Mucosa of stomach (tissue), 1 donor: ENCODE measurements around the gene LHFPL2.

Experiments
- H3K27me3 ChIP-seq: one replicate; pipeline ENCODE4 v1.7.0; 2013; ENCODE audit warnings: mild to moderate bottlenecking, low read length; ENCODE audit not compliant: control insufficient read depth, insufficient read depth
- H3K36me3 ChIP-seq: one replicate; pipeline ENCODE4 v1.7.0; 2013; ENCODE audit warnings: low read length; ENCODE audit not compliant: control insufficient read depth, insufficient read depth
- H3K4me1 ChIP-seq: one replicate; pipeline ENCODE4 v1.7.0; 2013; ENCODE audit warnings: mild to moderate bottlenecking, low read length; ENCODE audit not compliant: control insufficient read depth, insufficient read depth
- H3K4me3 ChIP-seq: one replicate; pipeline ENCODE4 v1.7.0; 2013; ENCODE audit warnings: low read length
- H3K9ac ChIP-seq: one replicate; pipeline ENCODE4 v1.7.0; 2013; ENCODE audit warnings: mild to moderate bottlenecking, low read length, moderate library complexity
- H3K9me3 ChIP-seq: one replicate; pipeline ENCODE4 v1.7.0; 2013; ENCODE audit warnings: mild to moderate bottlenecking, low read length, moderate library complexity; ENCODE audit not compliant: control insufficient read depth
- donor health status: Pancreatic carcinoma.

LHFPL2 gene

GRCh38 chr5:78542321-78542840 lies 106.2 kb downstream of the LHFPL2 start:
- H3K9ac ChIP-seq = no peak overlapping the region
- no peaks in the 10 kb centered on the region for H3K36me3 ChIP-seq
- no peaks in the 10 kb centered on the region for H3K27me3 ChIP-seq
- H3K4me3 ChIP-seq = no peak overlapping the region
- no peaks in the 10 kb centered on the region for H3K9me3 ChIP-seq
- peaks cover 12% of the 10 kb centered on the region for H3K4me1 ChIP-seq

- H3K4me1 ChIP-seq = peaks cover 8% of the 10 kb centered on the region
- no peak overlapping the region for H3K9ac ChIP-seq
Measured at GRCh38 chr5:78541086-78541654, 107.4 kb downstream of the LHFPL2 start.

GRCh38 chr5:78540335-78541085 lies 108.1 kb downstream of the LHFPL2 start:
- no peaks in the 10 kb centered on the region for H3K9me3 ChIP-seq
- no peak overlapping the region for H3K9ac ChIP-seq
- H3K4me3 ChIP-seq = no peak overlapping the region

More at GRCh38 chr5:78541086-78541654, 107.4 kb downstream of the LHFPL2 start:
- Histone ChIP-seq H3K27me3 (no peaks in the 10 kb centered on the region), H3K36me3 (no peaks in the 10 kb centered on the region), H3K4me3 (no peak overlapping the region), H3K9me3 (no peaks in the 10 kb centered on the region)

GRCh38 chr5:78538240-78538850 lies 110.2 kb downstream of the LHFPL2 start:
- Histone ChIP-seq H3K4me1 (peaks cover 8% of the 10 kb centered on the region), H3K9ac (no peak overlapping the region), H3K27me3 (no peaks in the 10 kb centered on the region), H3K9me3 (no peaks in the 10 kb centered on the region), H3K4me3 (no peak overlapping the region), H3K36me3 (no peaks in the 10 kb centered on the region)

More at GRCh38 chr5:78540335-78541085, 108.1 kb downstream of the LHFPL2 start:
- no peaks in the 10 kb centered on the region for H3K36me3 ChIP-seq
- H3K4me1 ChIP-seq = peaks cover 8% of the 10 kb centered on the region
- H3K27me3 ChIP-seq = no peaks in the 10 kb centered on the region

- Histone ChIP-seq H3K36me3 (no peaks in the 10 kb centered on the region), H3K4me1 (peaks cover 8% of the 10 kb centered on the region), H3K9ac (no peak overlapping the region), H3K27me3 (no peaks in the 10 kb centered on the region), H3K4me3 (no peak overlapping the region), H3K9me3 (no peaks in the 10 kb centered on the region)
Measured at GRCh38 chr5:78537821-78538220, 110.8 kb downstream of the LHFPL2 start.

- peaks cover 8% of the 10 kb centered on the region for H3K4me1 ChIP-seq
- no peaks in the 10 kb centered on the region for H3K9me3 ChIP-seq
- H3K4me3 ChIP-seq = no peak overlapping the region
- no peak overlapping the region for H3K9ac ChIP-seq
- H3K27me3 ChIP-seq = no peaks in the 10 kb centered on the region
- H3K36me3 ChIP-seq = no peaks in the 10 kb centered on the region
Measured at GRCh38 chr5:78537411-78537810, 111.2 kb downstream of the LHFPL2 start.

GRCh38 chr5:78536661-78537196 lies 111.8 kb downstream of the LHFPL2 start:
- Histone ChIP-seq H3K4me3 (no peak overlapping the region), H3K27me3 (no peaks in the 10 kb centered on the region), H3K36me3 (no peaks in the 10 kb centered on the region), H3K9me3 (no peaks in the 10 kb centered on the region), H3K4me1 (peaks cover 8% of the 10 kb centered on the region), H3K9ac (no peak overlapping the region)

- Histone ChIP-seq H3K4me3 (no peak overlapping the region), H3K9me3 (no peaks in the 10 kb centered on the region), H3K36me3 (no peaks in the 10 kb centered on the region), H3K4me1 (peaks cover 12% of the 10 kb centered on the region), H3K9ac (no peak overlapping the region), H3K27me3 (no peaks in the 10 kb centered on the region)
Measured at GRCh38 chr5:78534905-78535200, 113.7 kb downstream of the LHFPL2 start.

- peak overlapping the region; percentile 9 for H3K9ac ChIP-seq
- no peak overlapping the region for H3K4me3 ChIP-seq
- no peaks in the 10 kb centered on the region for H3K36me3 ChIP-seq
- no peaks in the 10 kb centered on the region for H3K27me3 ChIP-seq
- H3K9me3 ChIP-seq = no peaks in the 10 kb centered on the region
- peaks cover 12% of the 10 kb centered on the region for H3K4me1 ChIP-seq
Measured at GRCh38 chr5:78534148-78534904, 114.2 kb downstream of the LHFPL2 start.

GRCh38 chr5:78533356-78533755 lies 115.2 kb downstream of the LHFPL2 start:
- Histone ChIP-seq H3K9ac (no peak overlapping the region), H3K4me3 (no peak overlapping the region), H3K4me1 (peaks cover 11% of the 10 kb centered on the region)

GRCh38 chr5:78530342-78531096 lies 118.1 kb downstream of the LHFPL2 start:
- Histone ChIP-seq H3K4me3 (no peak overlapping the region), H3K4me1 (peaks cover 31% of the 10 kb centered on the region), H3K27me3 (no peaks in the 10 kb centered on the region), H3K9ac (no peak overlapping the region), H3K9me3 (no peaks in the 10 kb centered on the region), H3K36me3 (no peaks in the 10 kb centered on the region)

More at GRCh38 chr5:78533356-78533755, 115.2 kb downstream of the LHFPL2 start:
- H3K27me3 ChIP-seq = no peaks in the 10 kb centered on the region
- H3K36me3 ChIP-seq = no peaks in the 10 kb centered on the region
- H3K9me3 ChIP-seq = no peaks in the 10 kb centered on the region
